K562 (cell line): ENCODE measurements around the gene PPP1R14D. TPM values are rescaled to one million over a fixed set of nuclear protein-coding genes. Genes with fewer than 3 reads are reported as not detected.

ENCODE experiments used
- ATAC-seq: fragments of 200-7000 bp; cut with Tn5 transposase; 3 replicates; pipeline ENCODE4 v1.9.1; 2020; ENCODE audit warnings: moderate library complexity
- BruUV-seq: library from RNA; stranded (reverse); fragments of 400-500 nt; replicated peaks from 2 replicates; lab custom pipeline; 2021; lab: Mats Ljungman, UMichigan
- CTCF ChIA-PET: fragments of 300-600 bp; formaldehyde crosslinking; extraction: SDS; loops from one replicate; lab custom pipeline; 2021; ENCODE audit warnings: low intra/inter-chr PET ratio; lab: Yijun Ruan, JAX
- POLR2A ChIA-PET: fragments of 300-600, 350-650 bp; sonication (Branson Sonifier 250); formaldehyde crosslinking; extraction: SDS; loops from one replicate; lab custom pipeline; 2021; ENCODE audit warnings: antibody characterized with exemption, inconsistent platforms; lab: Yijun Ruan, JAX
- DNase-seq, 4 experiments: peaks; one replicate each; pipeline versions ENCODE4 v3.0.0 to v3.0.0-alpha.2; 2011 to 2018; ENCODE audit warnings: low spot score in 3 of 4, mixed read lengths in 3 of 4; ENCODE audit errors: extremely low read depth in 1 of 4
- FAIRE-seq: peaks from 2 replicates; lab custom pipeline; 2011; peaks lifted over from hg19 to GRCh38; lab: Jason Lieb, UNC
- H2AFZ ChIP-seq: 2 replicates; pipeline ENCODE4 v1.6.0; 2011; ENCODE audit warnings: low read depth, low read length, control low read depth, inconsistent platforms
- H3K27ac ChIP-seq: fragments of 200-600 bp; 3 replicates; pipeline ENCODE4 v1.8.0; 2011; ENCODE audit warnings: low read depth, mild to moderate bottlenecking, control low read depth, inconsistent platforms, low read length, moderate library complexity, mixed read lengths; ENCODE audit errors: extremely low read depth
- H3K27me3 ChIP-seq, 2 experiments: fragments of 300-600 bp in 1 of 2; 2 replicates in 1 of 2; 3 replicates in 1 of 2; pipeline versions ENCODE4 v1.6.0 to v1.8.0; 2011; ENCODE audit warnings: inconsistent platforms in 2 of 2, low read length in 2 of 2, mild to moderate bottlenecking in 1 of 2, mixed read lengths in 1 of 2, moderate library complexity in 1 of 2; ENCODE audit not compliant: control insufficient read depth in 2 of 2, insufficient read depth in 2 of 2
- H3K36me3 ChIP-seq: fragments of 300-600 bp; 3 replicates; pipeline ENCODE4 v1.8.0; 2011; ENCODE audit warnings: mild to moderate bottlenecking, low read length, inconsistent platforms; ENCODE audit not compliant: control insufficient read depth, insufficient read depth
- H3K4me1 ChIP-seq, 2 experiments: fragments of 200-600 bp in 1 of 2; replicated peaks in 1 of 2; 2 replicates in 1 of 2; 3 replicates in 1 of 2; pipeline versions ENCODE4 v1.5.1 to v1.8.0; 2011; ENCODE audit warnings: inconsistent platforms in 2 of 2, low read length in 2 of 2, mild to moderate bottlenecking in 1 of 2, mixed read lengths in 1 of 2, moderate library complexity in 1 of 2; ENCODE audit not compliant: control insufficient read depth in 2 of 2, insufficient read depth in 2 of 2
- H3K4me2 ChIP-seq: 2 replicates; pipeline ENCODE4 v1.6.1; 2011; ENCODE audit warnings: low read length, control low read depth, inconsistent platforms, mixed read lengths; ENCODE audit not compliant: insufficient read depth
- H3K4me3 ChIP-seq: fragments of 200-600 bp; sonication (generic), shearing (Covaris generic); 2 replicates; pipeline ENCODE4 v1.5.1; 2016; ENCODE audit warnings: control low read depth, inconsistent platforms
- H3K79me2 ChIP-seq: fragments of 200-600 bp; 3 replicates; pipeline ENCODE4 v1.8.0; 2011; ENCODE audit warnings: low read length, inconsistent platforms; ENCODE audit not compliant: control insufficient read depth, insufficient read depth
- H3K9ac ChIP-seq, 2 experiments: 2 replicates each; pipeline versions ENCODE4 v1.6.0 to v1.6.1; 2011; ENCODE audit warnings: low read depth in 2 of 2, low read length in 2 of 2, control low read depth in 1 of 2, inconsistent platforms in 1 of 2, mild to moderate bottlenecking in 1 of 2, mixed read lengths in 1 of 2; ENCODE audit not compliant: insufficient read depth in 1 of 2
- H3K9me1 ChIP-seq: one replicate; pipeline ENCODE4 v1.6.0; 2011; ENCODE audit warnings: inconsistent platforms, mild to moderate bottlenecking, low read length, moderate library complexity; ENCODE audit not compliant: control insufficient read depth, insufficient read depth
- H3K9me3 ChIP-seq: replicated peaks from 2 replicates; pipeline ENCODE4 v1.5.1; 2011; ENCODE audit warnings: low read depth, low read length, inconsistent platforms; ENCODE audit not compliant: control insufficient read depth, insufficient read depth
- H4K20me1 ChIP-seq: replicated peaks from 2 replicates; pipeline ENCODE4 v1.6.1; 2011; ENCODE audit warnings: low read length, inconsistent platforms, mixed read lengths; ENCODE audit not compliant: control insufficient read depth, insufficient read depth
- ADNP ChIP-seq: fragments of 200-800 bp; sonication (Bioruptor generic); IDR thresholded peaks from 2 replicates; pipeline ENCODE4 v1.6.1; 2016; ENCODE audit warnings: missing genetic modification characterization, missing compliant biosample characterization
- CTCF ChIP-seq, 3 experiments: IDR thresholded peaks in 2 of 3; conservative IDR thresholded peaks in 1 of 3; 2 replicates each; pipeline ENCODE4 v1.5.1; 2011 to 2012; ENCODE audit warnings: low read length in 3 of 3, mild to moderate bottlenecking in 3 of 3, control low read depth in 2 of 3, improper control_type of control experiment in 1 of 3, inconsistent platforms in 1 of 3, low read depth in 1 of 3, mixed read lengths in 1 of 3, moderate library complexity in 1 of 3; ENCODE audit not compliant: insufficient read depth in 2 of 3
- EGR1 ChIP-seq: fragments of 450-650 bp; conservative IDR thresholded peaks from 2 replicates; pipeline ENCODE4 v1.6.1; 2017; ENCODE audit warnings: mild to moderate bottlenecking
- ESRRA ChIP-seq: fragments of 450-650 bp; IDR thresholded peaks from 2 replicates; pipeline ENCODE4 v1.6.1; 2014; ENCODE audit warnings: low read depth, mild to moderate bottlenecking, moderate library complexity, borderline replicate concordance
- FOSL1 ChIP-seq: fragments of 200-800 bp; sonication (Bioruptor generic); conservative IDR thresholded peaks from 2 replicates; pipeline ENCODE4 v1.6.1; 2016; ENCODE audit warnings: missing genetic modification characterization, missing compliant biosample characterization
- GABPB1 ChIP-seq: sonication (generic); formaldehyde crosslinking; IDR thresholded peaks from 2 replicates; pipeline ENCODE4 v1.8.0; 2022; ENCODE audit warnings: mild to moderate bottlenecking, missing genetic modification reagents
- GTF2A2 ChIP-seq: IDR thresholded peaks from 2 replicates; pipeline ENCODE4 v1.6.1; 2016; ENCODE audit warnings: mild to moderate bottlenecking, missing genetic modification characterization, missing compliant biosample characterization
- HNRNPL ChIP-seq: fragments of 200-400 bp; formaldehyde crosslinking; IDR thresholded peaks from 2 replicates; pipeline ENCODE4 v1.6.1; 2017; ENCODE audit warnings: low read depth, mild to moderate bottlenecking, low read length
- PREB ChIP-seq: sonication (generic); formaldehyde crosslinking; IDR thresholded peaks from 2 replicates; pipeline ENCODE4 v1.8.1; 2023; ENCODE audit warnings: mild to moderate bottlenecking, missing genetic modification reagents
- TFAP4 ChIP-seq: sonication (generic); formaldehyde crosslinking; IDR thresholded peaks from 2 replicates; pipeline ENCODE4 v1.8.0; 2022; ENCODE audit warnings: missing genetic modification reagents, mild to moderate bottlenecking, moderate library complexity, borderline replicate concordance
- ZC3H11A ChIP-seq: IDR thresholded peaks from 2 replicates; pipeline ENCODE4 v1.6.1; 2012; ENCODE audit warnings: low read depth, low read length, improper control_type of control experiment
- ZFX ChIP-seq: sonication (generic); formaldehyde crosslinking; IDR thresholded peaks from 2 replicates; pipeline ENCODE4 v1.8.0; 2022; ENCODE audit warnings: mild to moderate bottlenecking, missing genetic modification reagents, moderate library complexity
- ZNF197 ChIP-seq: fragments of 200-800 bp; sonication (Bioruptor generic); IDR thresholded peaks from 2 replicates; pipeline ENCODE4 v1.6.1; 2016; ENCODE audit warnings: low read depth, missing genetic modification characterization, missing compliant biosample characterization
- ZNF395 ChIP-seq: fragments of 200-800 bp; sonication (Bioruptor generic); IDR thresholded peaks from 2 replicates; pipeline ENCODE4 v1.6.1; 2017; ENCODE audit warnings: missing genetic modification characterization, missing compliant biosample characterization
- WGBS: fragments of 100-300 bp; shearing (Covaris generic); methylation state at CpG from one replicate; pipeline ENCODE4 v1.1.6; 2016; ENCODE audit warnings: low coverage, mixed read lengths; ENCODE audit not compliant: insufficient coverage; ENCODE audit errors: missing lambda C conversion rate; 5-methylcytosine and 5-hydroxymethylcytosine counted together
- in situ Hi-C: fragments of 300-500 bp; cut with MboI; formaldehyde crosslinking; loops from 4 replicates; pipeline ENCODE4 v1.15.0; 2018; ENCODE audit warnings: inconsistent platforms, mixed read lengths
- intact Hi-C: fragments of 100-400 bp; cut with micrococcal nuclease; formaldehyde crosslinking; loops from 2 replicates; pipeline ENCODE4 v1.14.2; 2022
- polyA plus RNA-seq, 8 experiments: library from polyadenylated mRNA; depleted of rRNA in 4 of 8; stranded (reverse) in 5 of 8; unstranded in 3 of 8; fragments of >200 nt; fragmentation: Nextera tagmentation in 2 of 8; fragmentation: Illumina TruSeq in 1 of 8; extraction: Ambion mirVana in 2 of 8; extraction: Trizol in 1 of 8; gene quantifications; 2 replicates each; pipeline versions ENCODE4 v1.2.1 to v1.2.3, GENCODE V29; 2011 to 2014; ENCODE audit warnings: inconsistent platforms in 1 of 8, missing spikeins in 1 of 8
- total RNA-seq, 7 experiments: library from RNA; depleted of rRNA in 6 of 7; stranded (reverse); fragments of >200 nt in 6 of 7; fragmentation: Illumina TruSeq in 2 of 7; extraction: Trizol in 2 of 7; gene quantifications; 2 replicates each; pipeline versions ENCODE4 v1.2.1 to v1.2.3, GENCODE V29; 2011 to 2021; ENCODE audit warnings: low replicate concordance in 1 of 7

The PPP1R14D gene
- total and polyA plus RNA-seq, 9 of the 15 experiments (the other 6 are each of a cell fraction or from before 2014, with no cell fraction given), result 0.11 to 0.18 TPM; not detected in 7

- in situ Hi-C loops (no loop called here), intact Hi-C loops (no loop called here)
- Histone ChIP-seq H2AFZ (no peak overlapping the region), H4K20me1 (peaks cover 4% of the 10 kb centered on the region), H3K27ac (no peak overlapping the region; the same call in 2 of the 3 replicates), H3K4me3 (no peak overlapping the region), H3K79me2 (no peaks in the 10 kb centered on the region), H3K4me2 (peak overlapping the region; percentile 62), H3K36me3 (no peaks in the 10 kb centered on the region), H3K9me1 (no peaks in the 10 kb centered on the region), H3K27me3 (no peaks in the 10 kb centered on the region), H3K4me1 (peaks cover 5 to 28% of the 10 kb centered on the region in 2 experiments; a peak in 4 of 5 replicates), H3K9me3 (no peaks in the 10 kb centered on the region), H3K9ac (no peak overlapping the region)
- 0 out of 2 replicates have a peak, but pooled peaks have one; percentile 9 for TF ChIP-seq ESRRA
- TF ChIP-seq ADNP (tag), result peak; percentile 69; the same call in 1 of the 2 replicates
- TF ChIP-seq EGR1, result no peak
- 0 out of 2 replicates have a peak, but pooled peaks have one; percentile 47 for TF ChIP-seq PREB (CRISPR knock-in tag)
- TF ChIP-seq GTF2A2 (tag), result no peak
- no peak for TF ChIP-seq HNRNPL
- TF ChIP-seq TFAP4 (CRISPR knock-in tag), result 0 out of 2 replicates have a peak, but pooled peaks have one; percentile 1
- 0 out of 2 replicates have a peak, but pooled peaks have one; percentile 23 for TF ChIP-seq ZNF197 (CRISPR knock-in tag)
- peak; percentile 18; the same call in 1 of the 2 replicates for TF ChIP-seq ZFX (CRISPR knock-in tag)
- TF ChIP-seq ZC3H11A, result no peak
- no peak for TF ChIP-seq CTCF (IDR thresholded peaks at IDR 0.05 in 2 of 3, conservative IDR thresholded peaks at IDR 0.05 in 1 of 3; ENCODE audit: insufficient read depth in 2 of 3, low read depth in 1 of 3, low read length in 3 of 3)
- TF ChIP-seq ZNF395 (CRISPR knock-in tag), result peak; percentile 35; the same call in 1 of the 2 replicates
- peak; percentile 3; the same call in 1 of the 2 replicates for TF ChIP-seq GABPB1 (CRISPR knock-in tag)
- peak; percentile 66; the same call in 1 of the 2 replicates for TF ChIP-seq FOSL1 (tag)
- FAIRE-seq (no peak), DNase-seq (no peak), ATAC-seq (no peak; the same call in 2 of the 3 replicates)
- POLR2A ChIA-PET, result interaction anchor here (0.6 to 0.7 kb wide), 4 partner anchors 12 to 1143 kb away, joined by 3 to 4 read pairs (median 3); no protein-coding TSS in a partner anchor
- WGBS, result 17% methylated on average over 4 of the region's 4 CpGs
- no TSS peak for BruUV-seq
- CTCF ChIA-PET, result no interaction called here
Measured at GRCh38 chr15:40826423-40827075, 2.0 kb downstream of the PPP1R14D start.
